Neural crest cell (in vitro differentiated cells): ENCODE data around the gene TSPAN32. TPM values are rescaled to one million over a fixed set of nuclear protein-coding genes. Genes with fewer than 3 reads are reported as not detected.

Experiments
- DNase-seq: peaks from one replicate; pipeline ENCODE4 v3.0.0; 2021; ENCODE audit warnings: low read depth, mixed read lengths, low spot score
- H3K27ac Mint-ChIP-seq: one replicate; pipeline ENCODE4 v1.8.0; 2021; ENCODE audit warnings: mild to moderate bottlenecking, mixed read lengths; ENCODE audit not compliant: unreplicated experiment
- H3K27me3 Mint-ChIP-seq: 2 replicates; pipeline ENCODE4 v1.8.0; 2021; ENCODE audit warnings: low read depth, mild to moderate bottlenecking, mixed read lengths
- H3K36me3 Mint-ChIP-seq: 2 replicates; pipeline ENCODE4 v1.8.0; 2021; ENCODE audit warnings: low read depth, mild to moderate bottlenecking, mixed read lengths
- H3K4me1 Mint-ChIP-seq: 2 replicates; pipeline ENCODE4 v1.8.0; 2021; ENCODE audit warnings: mixed read lengths
- H3K4me3 Mint-ChIP-seq: one replicate; pipeline ENCODE4 v1.8.0; 2021; ENCODE audit warnings: mild to moderate bottlenecking, mixed read lengths
- H3K9me3 Mint-ChIP-seq: 2 replicates; pipeline ENCODE4 v1.8.0; 2021; ENCODE audit warnings: mixed read lengths
- total RNA-seq: library from RNA; stranded (reverse); gene quantifications from 2 replicates; pipeline ENCODE4 v1.2.1, GENCODE V29; 2021
- TF ChIP-seq, protein P1 (sequence below): fragments of 200-600 bp; sonication (generic); conservative IDR thresholded peaks from 2 replicates; pipeline ENCODE4 v1.5.0; 2021; ENCODE audit warnings: antibody characterized with exemption, mild to moderate bottlenecking

TSPAN32 gene
- total RNA-seq, 1 donor from 2014 or later = not detected

GRCh38 chr11:2366276-2366675, 64.5 kb downstream of the TSPAN32 start:
- Mint-ChIP-seq H3K27me3 (no peaks in the 10 kb centered on the region), H3K36me3 (no peaks in the 10 kb centered on the region), H3K4me3 (no peak overlapping the region), H3K4me1 (no peaks in the 10 kb centered on the region), H3K9me3 (no peaks in the 10 kb centered on the region), H3K27ac (no peak overlapping the region)
- no peak for DNase-seq
- TF ChIP-seq, protein P1, sequence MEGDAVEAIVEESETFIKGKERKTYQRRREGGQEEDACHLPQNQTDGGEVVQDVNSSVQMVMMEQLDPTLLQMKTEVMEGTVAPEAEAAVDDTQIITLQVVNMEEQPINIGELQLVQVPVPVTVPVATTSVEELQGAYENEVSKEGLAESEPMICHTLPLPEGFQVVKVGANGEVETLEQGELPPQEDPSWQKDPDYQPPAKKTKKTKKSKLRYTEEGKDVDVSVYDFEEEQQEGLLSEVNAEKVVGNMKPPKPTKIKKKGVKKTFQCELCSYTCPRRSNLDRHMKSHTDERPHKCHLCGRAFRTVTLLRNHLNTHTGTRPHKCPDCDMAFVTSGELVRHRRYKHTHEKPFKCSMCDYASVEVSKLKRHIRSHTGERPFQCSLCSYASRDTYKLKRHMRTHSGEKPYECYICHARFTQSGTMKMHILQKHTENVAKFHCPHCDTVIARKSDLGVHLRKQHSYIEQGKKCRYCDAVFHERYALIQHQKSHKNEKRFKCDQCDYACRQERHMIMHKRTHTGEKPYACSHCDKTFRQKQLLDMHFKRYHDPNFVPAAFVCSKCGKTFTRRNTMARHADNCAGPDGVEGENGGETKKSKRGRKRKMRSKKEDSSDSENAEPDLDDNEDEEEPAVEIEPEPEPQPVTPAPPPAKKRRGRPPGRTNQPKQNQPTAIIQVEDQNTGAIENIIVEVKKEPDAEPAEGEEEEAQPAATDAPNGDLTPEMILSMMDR = no peak

DNA sequence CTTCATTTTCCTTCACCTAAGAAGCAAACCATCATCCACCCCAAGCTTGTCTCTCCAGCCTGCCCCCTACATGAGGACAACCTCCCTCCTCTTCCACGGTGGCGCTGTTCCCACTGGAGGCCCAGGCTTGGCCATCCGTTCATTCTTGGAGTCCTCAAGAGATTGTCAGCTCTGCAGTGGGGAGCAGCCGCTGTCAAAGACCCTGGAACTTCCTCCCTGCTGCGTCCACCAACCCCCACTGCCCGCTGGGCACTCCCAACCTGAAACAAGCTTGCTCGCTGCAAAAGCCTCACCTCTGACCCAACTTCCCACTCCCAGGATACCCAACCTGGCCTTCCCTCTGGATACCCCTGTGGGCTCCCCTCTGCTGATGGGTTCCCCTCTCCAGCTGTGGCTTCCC, 64.9 kb downstream of the TSPAN32 start:
- TF ChIP-seq, protein P1 = no peak
- no peak for DNase-seq
- Mint-ChIP-seq H3K27ac (no peak overlapping the region), H3K4me1 (no peaks in the 10 kb centered on the region), H3K9me3 (peaks cover 2% of the 10 kb centered on the region), H3K36me3 (no peaks in the 10 kb centered on the region), H3K27me3 (no peaks in the 10 kb centered on the region), H3K4me3 (no peak overlapping the region)

DNA sequence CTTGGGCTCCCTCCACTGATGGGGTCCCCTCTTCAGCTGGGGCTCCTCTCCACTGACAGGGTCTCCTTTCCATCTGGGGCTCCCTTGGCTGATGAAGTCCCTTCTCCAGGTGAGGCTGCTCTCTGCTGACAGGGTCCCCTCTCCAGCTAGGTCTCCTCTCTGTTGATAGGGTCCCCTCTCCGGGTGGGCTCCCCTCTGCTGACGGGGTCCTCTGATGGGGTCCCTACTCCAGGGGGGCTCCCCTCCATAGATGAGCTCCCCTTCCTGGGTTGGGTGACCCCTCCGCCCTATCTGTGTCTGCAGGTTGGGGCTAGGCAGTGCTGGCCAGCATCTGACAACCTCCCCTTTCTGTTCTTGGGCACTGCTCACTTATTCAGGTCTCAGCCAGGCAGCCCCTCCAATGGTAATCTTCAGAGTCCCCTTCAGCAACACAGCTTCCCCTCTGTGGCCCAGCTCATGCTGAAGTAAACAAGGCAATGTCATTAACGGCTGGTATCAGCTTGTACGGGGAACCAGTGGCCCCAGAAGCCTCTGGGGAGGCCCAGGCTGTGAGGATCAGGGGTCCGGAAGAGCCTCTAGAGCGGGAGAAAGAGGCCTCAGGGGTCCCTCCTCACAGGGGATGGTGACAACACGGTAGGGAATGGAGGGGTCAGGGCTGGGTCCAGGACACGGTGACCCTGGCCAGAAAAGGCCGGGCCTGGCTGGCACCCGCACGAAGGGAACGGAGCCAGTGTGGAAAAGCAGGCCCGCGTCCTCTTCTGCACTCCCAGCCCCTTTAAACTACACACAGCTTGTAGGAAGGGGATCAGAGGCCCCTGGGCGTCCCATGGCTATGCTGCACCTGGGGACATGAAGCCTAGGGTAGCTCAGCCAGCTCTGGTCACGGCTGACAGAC, 65.7 kb downstream of the TSPAN32 start:
- Mint-ChIP-seq H3K9me3 (peaks cover 2% of the 10 kb centered on the region), H3K27me3 (no peaks in the 10 kb centered on the region), H3K36me3 (no peaks in the 10 kb centered on the region), H3K4me3 (no peak overlapping the region), H3K4me1 (no peaks in the 10 kb centered on the region), H3K27ac (peak overlapping the region; percentile 27)
- TF ChIP-seq, protein P1 = no peak
- DNase-seq = no peak

Other genes with a start within 250 kb of the TSPAN32 start
- 19.0 and 20.1 TPM in 2 replicates for gene IGF2, start 162.6 kb upstream of the TSPAN32 start, total RNA-seq
- gene INS, start 140.8 kb upstream of the TSPAN32 start, total RNA-seq = not detected in 2 replicates
- gene TH, start 130.2 kb upstream of the TSPAN32 start, total RNA-seq = 0.61 and 0.68 TPM in 2 replicates
- gene ASCL2, start 31.4 kb upstream of the TSPAN32 start, total RNA-seq = 0.16 TPM in 1 of 2 replicates, not detected in the other
- gene C11orf21, start 95 bp upstream of the TSPAN32 start, total RNA-seq = not detected in 2 replicates
- gene CD81, start 75.3 kb downstream of the TSPAN32 start, total RNA-seq = 211 and 225 TPM in 2 replicates
- 48.8 and 60.1 TPM in 2 replicates for gene TSSC4, start 98.7 kb downstream of the TSPAN32 start, total RNA-seq
- gene TRPM5, start 142.5 kb downstream of the TSPAN32 start, total RNA-seq = 0.09 TPM in 2 replicates
- gene KCNQ1, start 143.0 kb downstream of the TSPAN32 start, total RNA-seq = 0.86 and 0.91 TPM in 2 replicates